Peyer's patch (tissue), 4 donors: Measurements from ENCODE around the gene SH3D21.

Experiments used
- CTCF ChIP-seq, 6 experiments: fragments of 450-650 bp in 4 of 6; fragments of 200-600 bp in 2 of 6; sonication (generic) in 1 of 6; IDR thresholded peaks; one replicate each; pipeline ENCODE4 v1.5.1; 2017 to 2019; ENCODE audit warnings: antibody characterized with exemption in 6 of 6, mild to moderate bottlenecking in 3 of 6, moderate library complexity in 1 of 6
- POLR2A ChIP-seq, 2 donors: fragments of 450-650 bp; IDR thresholded peaks; one replicate each; pipeline ENCODE4 v1.5.1; 2017; ENCODE audit warnings: antibody characterized with exemption in 2 of 2, mild to moderate bottlenecking in 2 of 2, moderate library complexity in 2 of 2

GRCh38 chr1:36359911-36360550 is 53.9 kb downstream of the SH3D21 start:
- no peak for TF ChIP-seq POLR2A (IDR thresholded peaks at IDR 0.05)
- no peak for TF ChIP-seq CTCF (IDR thresholded peaks at IDR 0.05)
